ENCODE measurements around the gene TGM1. TPM values are rescaled to one million over a fixed set of nuclear protein-coding genes. Genes with fewer than 3 reads are reported as not detected.

Gene TGM1
- total and polyA plus RNA-seq, 2 donors (not counting 1 experiment from before 2014, with no cell fraction given): 2.7 to 11.9 TPM

GRCh38 chr14:24241829-24242443 is 21.0 kb downstream of the TGM1 start:
- ChIA-PET CTCF (interaction anchor here (0.6 to 8.8 kb wide), 35 partner anchors 9 to 195 kb away, joined by 3 to 254 read pairs (median 10); partner anchors contain the start of genes ADCY4, CBLN3, CHMP4A and CIDEB), POLR2A (interaction anchor here (0.7 to 3.7 kb wide), 24 partner anchors 9 to 201 kb away, joined by 3 to 51 read pairs (median 6); partner anchors contain the start of genes CBLN3, CHMP4A, CIDEB and DCAF11)
- TF ChIP-seq EZH2 (IDR thresholded peaks at IDR 0.05; ENCODE audit: borderline replicate concordance, insufficient read depth, low read depth, low read length, poor library complexity, severe bottlenecking): no peak
- TF ChIP-seq CTCF (IDR thresholded peaks at IDR 0.05): peak; percentile 23
- intact Hi-C loops (cut with micrococcal nuclease): loop anchor here (1.0 to 10.0 kb wide), 15 partner anchors 10 to 227 kb away; partner anchors contain the start of genes EMC9, GMPR2, IPO4 and IRF9
- Mint-ChIP-seq H3K4me1 (peaks cover 64% of the 10 kb centered on the region), H3K27me3 (no peaks in the 10 kb centered on the region), H3K9me3 (ENCODE audit: insufficient read depth) (no peaks in the 10 kb centered on the region), H3K27ac (peak overlapping the region; percentile 100), H3K4me3 (peak overlapping the region; percentile 98)
- Histone ChIP-seq H3K9me3 (ENCODE audit: control extremely low read depth in 1 of 3, control insufficient read depth in 2 of 3, insufficient read depth in 1 of 3, low read length in 2 of 3) (no peaks in the 10 kb centered on the region), H3K79me2 (ENCODE audit: control insufficient read depth, insufficient read depth, low read length) (peaks cover 39% of the 10 kb centered on the region), H4K20me1 (ENCODE audit: control insufficient read depth, insufficient read depth, low read length, poor library complexity, severe bottlenecking) (peaks cover 49% of the 10 kb centered on the region), H3K4me3 (ENCODE audit: control extremely low read depth in 1 of 5, extremely low read depth in 1 of 5, insufficient read depth in 1 of 5, low read depth in 2 of 5, low read length in 4 of 5) (peak overlapping the region; percentile 71 to 91 (median 88)), H3K4me1 (ENCODE audit: control insufficient read depth in 2 of 2, insufficient read depth in 2 of 2, low read length in 2 of 2) (peaks cover 47 to 49% of the 10 kb centered on the region in 2 donors), H3K27me3 (replicated peaks in 1 of 4; ENCODE audit: control extremely low read depth in 1 of 4, control insufficient read depth in 3 of 4, insufficient read depth in 4 of 4, low read length in 3 of 4) (no peaks in the 10 kb centered on the region), H3K36me3 (replicated peaks in 1 of 2; ENCODE audit: control extremely low read depth in 1 of 2, control insufficient read depth in 1 of 2, extremely low read depth in 1 of 2, insufficient read depth in 2 of 2, low read length in 1 of 2) (peaks cover 2 to 42% of the 10 kb centered on the region in 2 experiments), H2AFZ (ENCODE audit: insufficient read depth, low read depth, low read length, poor library complexity, severe bottlenecking) (peak overlapping the region; percentile 82), H3K4me2 (replicated peaks; ENCODE audit: low read depth, low read length, poor library complexity, severe bottlenecking) (peak overlapping the region; percentile 94), H3K27ac (ENCODE audit: low read length in 2 of 2) (peak overlapping the region; percentile 98 to 100), H3K9ac (ENCODE audit: low read length) (peak overlapping the region; percentile 90)
- ATAC-seq (ENCODE audit: low read depth): peak; percentile 83
- DNase-seq: no peak
- WGBS (ENCODE audit: insufficient coverage): 4% methylated on average over 38 of the region's 39 CpGs

Measured in B cell (primary cell).